Mesenteric fat pad (tissue), 1 donor: ENCODE data around the gene MAP3K8. TPM values are rescaled to one million over a fixed set of nuclear protein-coding genes. Genes with fewer than 3 reads are reported as not detected.
"Not testable (repeated sequence)": the region's sequence is repeated elsewhere in the genome, so short reads cannot be mapped to it uniquely, and the experiment has no call there.

Experiments used
- DNase-seq: peaks from one replicate; pipeline ENCODE4 v3.0.0-alpha.2; 2020; ENCODE audit warnings: low spot score
- total RNA-seq: library from RNA; stranded (reverse); fragmentation: NEBNext Ultra II Directional; extraction: Animal tissue kit (Norgen Biotek cat#: 25700); gene quantifications from one replicate; pipeline ENCODE4 v1.2.1, GENCODE V29; 2021
- donor health status: DM: yes; HTN: yes; CAD: no.

Gene MAP3K8
- total RNA-seq, 1 donor from 2014 or later = 99.7 TPM

DNA sequence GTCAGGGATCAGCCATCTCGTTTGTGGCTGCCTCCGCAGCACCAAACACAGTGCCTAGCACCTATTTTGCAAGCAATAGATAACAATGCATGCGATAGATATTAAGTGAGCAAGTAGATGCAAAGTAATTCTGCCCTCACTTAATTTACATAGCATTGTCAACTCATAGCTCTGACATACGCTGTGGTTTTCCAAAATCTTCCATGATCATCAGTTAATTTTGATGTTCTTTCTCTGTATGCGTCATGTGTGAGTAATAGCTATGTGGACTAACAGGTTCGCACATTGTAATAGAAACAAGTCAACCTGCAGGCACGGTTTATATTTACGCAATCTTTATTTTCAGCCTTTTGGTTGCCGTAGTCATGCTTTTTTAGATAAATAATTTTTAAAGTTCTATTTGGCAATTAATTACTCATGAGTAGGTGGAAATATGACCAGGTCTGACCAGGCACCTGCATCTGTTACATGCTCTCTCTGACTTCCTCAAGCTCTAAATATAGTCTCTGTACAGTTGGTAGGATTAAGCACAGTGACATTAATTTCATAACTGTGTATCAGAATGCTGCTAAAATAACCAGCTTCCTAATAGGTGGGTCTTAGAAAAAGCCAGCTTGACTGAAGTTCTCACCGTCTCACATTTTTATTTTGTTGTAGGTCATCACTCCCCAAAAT, 13.3 kb downstream of the MAP3K8 start:
- no peak for DNase-seq

DNA sequence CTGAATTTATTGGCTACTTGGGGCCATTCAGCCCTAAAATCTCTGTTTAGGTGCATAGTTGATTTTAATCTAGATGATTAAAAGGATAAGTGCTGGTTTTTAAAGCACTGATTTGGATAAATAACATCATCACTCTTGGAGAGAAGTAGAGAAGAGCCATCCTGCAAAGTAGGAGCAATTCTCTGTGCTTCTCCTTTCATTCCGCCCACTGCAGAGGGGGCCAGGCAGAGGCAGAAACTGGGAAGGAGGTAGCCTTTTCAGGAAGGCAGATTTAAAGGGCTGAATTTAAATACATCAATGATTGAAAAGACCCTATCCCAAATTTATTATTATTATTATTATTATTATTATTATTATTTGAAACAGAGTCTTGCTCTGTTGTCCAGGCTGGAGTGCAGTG, 14.1 kb downstream of the MAP3K8 start:
- no peak for DNase-seq

DNA sequence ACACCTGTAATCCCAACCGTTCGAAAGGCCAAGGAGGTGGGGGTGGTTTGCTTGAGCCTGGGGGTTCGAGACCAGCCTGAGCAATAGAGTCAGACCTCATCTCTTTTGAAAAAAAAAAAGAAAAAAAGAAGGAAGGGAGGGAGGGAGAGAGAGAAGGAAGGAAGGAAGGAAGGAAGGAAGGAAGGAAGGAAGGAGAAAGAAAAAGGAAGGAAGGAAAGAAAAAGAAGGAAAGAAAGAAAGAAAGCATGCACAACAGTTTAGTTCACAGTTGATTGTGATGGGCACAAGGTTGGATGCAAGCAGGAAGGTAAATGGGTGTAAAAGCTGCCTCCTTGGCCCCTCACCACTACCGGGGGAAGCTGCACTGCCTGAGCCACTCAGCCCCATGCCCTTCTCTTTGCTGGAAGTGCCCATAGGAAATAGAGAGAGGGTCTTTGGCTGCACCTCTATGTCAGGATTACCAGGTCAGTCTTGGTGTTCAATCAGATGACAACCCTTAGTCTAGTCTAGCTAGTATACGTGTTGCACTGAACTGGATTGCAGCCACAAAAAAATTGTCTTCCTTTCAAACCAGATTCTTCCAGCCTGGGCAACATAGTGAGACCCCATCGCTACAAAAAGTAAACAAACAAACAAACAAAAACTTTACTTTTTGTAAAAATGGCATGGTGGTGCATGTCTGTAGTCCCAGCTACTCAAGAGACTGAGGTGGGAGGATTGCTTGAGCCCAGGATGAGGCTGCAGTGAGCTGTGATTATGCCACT, 20.0 kb downstream of the MAP3K8 start:
- no peak for DNase-seq

DNA sequence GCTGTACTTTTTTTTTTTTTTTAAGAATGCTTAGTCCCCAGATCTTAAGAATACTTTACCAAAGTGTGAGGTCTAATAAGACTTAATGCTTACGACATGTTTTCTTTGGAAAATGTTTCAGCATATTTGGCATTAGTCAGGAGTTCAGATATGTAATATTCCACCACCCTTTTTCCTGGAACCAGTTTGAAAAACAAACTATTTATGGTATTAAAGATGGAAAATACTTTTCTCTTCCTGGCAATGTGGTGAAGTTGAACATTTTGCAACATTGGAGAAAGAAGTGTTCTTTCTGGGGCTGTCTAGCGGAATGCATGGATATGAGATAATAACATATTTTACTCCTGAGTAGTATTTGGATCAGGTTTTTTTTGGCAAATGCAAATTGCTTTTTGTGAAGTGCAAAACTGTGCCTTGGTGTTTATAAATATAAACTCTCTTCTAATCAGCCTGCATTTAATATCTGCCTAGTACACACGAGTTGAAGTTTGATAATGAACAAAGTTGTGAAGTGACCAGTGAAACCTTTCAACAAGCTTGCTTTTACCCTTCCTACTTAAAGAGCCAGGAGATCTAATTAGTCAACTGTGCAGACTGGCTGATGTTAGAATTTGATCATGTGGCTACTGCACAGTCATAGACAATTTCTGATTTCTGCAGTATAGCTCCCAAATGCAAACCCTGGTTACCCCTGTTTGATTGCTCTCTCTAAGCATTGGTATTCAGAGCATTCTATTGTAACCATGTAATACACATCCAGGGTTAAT, 20.9 kb downstream of the MAP3K8 start:
- DNase-seq = no peak

DNA sequence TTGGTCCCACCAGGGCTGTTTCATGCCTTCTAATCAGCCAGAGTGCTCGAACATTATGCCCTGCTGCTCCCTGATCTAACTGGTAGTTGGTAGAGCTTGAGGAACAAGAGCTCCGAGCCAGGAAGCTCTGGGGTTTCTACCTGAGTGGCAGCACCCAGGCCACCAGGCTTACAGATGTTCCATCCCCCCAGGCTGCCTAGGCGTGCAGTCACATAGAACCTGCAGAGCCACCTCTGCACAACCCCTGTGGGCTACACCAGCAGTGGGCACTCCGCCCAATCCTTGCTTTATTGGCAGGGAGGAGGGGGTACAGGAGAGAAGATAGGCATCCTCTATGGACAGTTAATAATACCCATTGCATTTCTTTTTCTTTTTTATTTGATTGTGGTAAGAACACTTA, 21.8 kb downstream of the MAP3K8 start:
- no peak for DNase-seq

DNA sequence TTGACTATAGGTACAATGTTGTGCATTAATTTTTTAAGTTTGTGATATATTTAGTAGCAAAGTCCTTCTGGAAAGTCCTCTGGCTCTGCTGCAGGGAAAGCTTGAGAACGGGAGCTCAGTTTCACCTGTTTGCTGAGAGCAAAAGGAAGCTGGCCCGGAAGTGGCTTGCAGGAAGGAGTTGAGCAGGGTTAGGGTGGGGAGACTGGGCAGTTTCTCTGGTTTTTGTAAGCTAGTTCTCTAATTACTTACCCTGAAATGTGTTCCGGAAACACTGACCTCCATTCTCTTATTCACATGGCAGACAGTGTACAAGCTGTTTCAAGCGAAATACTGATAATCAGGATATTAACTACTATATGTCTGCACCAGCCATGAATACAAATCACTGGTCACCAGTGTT, 22.3 kb downstream of the MAP3K8 start:
- no peak for DNase-seq

DNA sequence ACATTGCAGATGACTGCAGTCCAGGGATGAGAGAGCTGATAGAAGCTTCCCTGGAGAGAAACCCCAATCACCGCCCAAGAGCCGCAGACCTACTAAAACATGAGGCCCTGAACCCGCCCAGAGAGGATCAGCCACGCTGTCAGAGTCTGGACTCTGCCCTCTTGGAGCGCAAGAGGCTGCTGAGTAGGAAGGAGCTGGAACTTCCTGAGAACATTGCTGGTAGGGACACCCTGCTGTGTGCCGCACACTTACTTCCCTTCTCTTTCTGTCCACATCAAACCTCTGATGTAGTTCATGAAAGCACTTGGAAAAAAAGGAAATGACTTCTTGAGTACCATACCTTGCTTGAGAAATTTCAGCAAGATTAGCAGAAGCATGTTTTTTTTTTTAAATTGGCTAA, 25.3 kb downstream of the MAP3K8 start:
- no peak for DNase-seq

DNA sequence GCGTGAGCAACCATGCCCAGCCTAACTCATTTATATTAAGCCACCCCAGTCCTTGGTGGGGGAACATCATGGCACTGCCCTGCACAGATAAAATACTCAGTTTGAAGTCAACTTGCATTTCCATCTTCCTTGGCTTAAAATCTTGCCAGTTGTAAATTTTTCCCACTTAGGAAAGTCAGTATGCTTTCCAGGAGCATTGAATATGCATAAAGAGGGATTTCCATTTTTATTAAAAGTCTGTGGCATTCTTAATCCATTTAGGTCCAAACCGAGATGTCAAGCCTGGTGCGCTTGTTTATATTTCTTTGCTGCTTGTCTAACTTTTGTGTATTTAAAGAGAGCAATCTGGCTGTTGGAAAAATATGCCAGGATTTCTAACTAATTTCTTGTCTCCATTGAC, 26.1 kb downstream of the MAP3K8 start:
- DNase-seq = no peak

DNA sequence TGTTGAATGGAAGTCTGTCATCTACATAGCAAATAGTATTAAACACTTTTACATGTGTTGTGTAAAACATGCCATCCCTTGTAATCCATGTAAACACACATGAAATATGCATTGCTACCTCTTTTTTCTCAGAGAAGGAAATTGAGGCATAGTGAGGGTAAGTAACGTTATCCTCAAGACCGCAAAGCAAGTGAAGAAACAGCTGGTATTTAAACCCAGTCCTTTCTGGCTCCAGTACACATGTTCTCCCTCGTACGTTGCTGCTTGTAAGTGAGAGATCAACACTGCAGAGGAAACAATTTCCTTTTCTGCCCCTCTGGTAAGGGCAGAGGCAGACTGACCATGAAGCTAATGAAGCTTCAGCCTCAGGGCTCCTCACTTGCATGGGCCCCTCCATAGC, 28.5 kb downstream of the MAP3K8 start:
- no peak for DNase-seq

DNA sequence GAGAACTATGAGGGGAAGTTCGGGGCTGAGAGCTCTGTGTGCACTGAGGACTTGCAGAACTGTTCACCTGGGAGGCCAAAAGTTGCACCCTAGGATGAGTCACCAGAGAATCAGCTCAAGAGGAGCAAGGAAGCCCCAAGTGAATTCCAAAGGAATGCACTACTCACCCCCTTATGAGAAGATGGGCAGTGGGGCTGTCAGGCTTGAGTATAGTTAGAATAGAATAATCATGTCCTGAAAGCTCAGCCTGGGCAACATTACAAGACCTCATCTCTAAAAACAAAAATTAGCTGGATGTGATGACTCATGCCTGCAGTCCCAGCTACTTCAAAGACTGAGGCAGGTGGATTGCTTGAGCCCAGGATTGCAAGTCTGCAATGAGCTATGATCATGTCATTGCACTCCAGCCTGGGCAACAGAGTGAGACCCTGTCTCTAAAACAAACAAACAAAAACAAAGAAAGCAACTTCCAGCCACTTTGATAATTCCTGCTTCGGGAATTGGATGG, 30.0 kb downstream of the MAP3K8 start:
- DNase-seq = no peak

DNA sequence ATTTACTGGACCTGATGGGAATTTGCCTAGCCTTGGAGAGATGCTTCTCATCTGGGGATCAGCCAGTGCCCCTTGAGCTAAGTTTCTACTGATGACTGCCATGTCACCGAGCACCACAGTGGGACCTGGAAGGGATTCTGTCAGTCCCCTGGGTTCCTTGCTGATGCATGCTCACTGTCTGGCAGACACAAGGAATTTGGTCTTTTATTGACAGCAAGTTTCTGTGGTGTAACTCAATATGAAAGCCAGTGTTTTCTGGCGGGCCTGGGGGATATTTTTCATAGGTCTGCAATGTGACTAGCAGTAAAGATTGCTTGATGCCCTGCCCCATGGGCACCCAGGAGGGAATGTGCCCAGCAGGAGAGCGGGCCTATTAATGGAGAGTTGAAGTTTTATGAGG, 30.7 kb downstream of the MAP3K8 start:
- no peak for DNase-seq

DNA sequence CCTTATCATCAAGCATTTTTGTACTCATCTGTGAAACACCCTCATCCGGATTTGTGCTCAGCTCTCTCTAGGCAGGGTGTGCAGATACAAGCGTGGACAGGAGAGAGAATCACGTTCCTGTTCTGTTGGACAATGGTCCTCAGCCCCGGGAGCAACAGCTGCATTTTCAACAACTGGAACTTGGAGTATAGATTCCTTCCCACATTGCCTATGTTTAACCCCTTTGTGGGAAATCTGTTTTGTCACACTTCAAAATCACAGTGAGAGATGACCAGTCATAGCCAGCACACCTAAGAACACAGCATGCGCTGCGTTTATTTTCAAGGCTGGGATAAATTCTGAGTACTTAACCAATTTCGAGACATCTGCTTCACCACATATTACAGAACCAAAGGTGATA, 32.5 kb downstream of the MAP3K8 start:
- DNase-seq = no peak

DNA sequence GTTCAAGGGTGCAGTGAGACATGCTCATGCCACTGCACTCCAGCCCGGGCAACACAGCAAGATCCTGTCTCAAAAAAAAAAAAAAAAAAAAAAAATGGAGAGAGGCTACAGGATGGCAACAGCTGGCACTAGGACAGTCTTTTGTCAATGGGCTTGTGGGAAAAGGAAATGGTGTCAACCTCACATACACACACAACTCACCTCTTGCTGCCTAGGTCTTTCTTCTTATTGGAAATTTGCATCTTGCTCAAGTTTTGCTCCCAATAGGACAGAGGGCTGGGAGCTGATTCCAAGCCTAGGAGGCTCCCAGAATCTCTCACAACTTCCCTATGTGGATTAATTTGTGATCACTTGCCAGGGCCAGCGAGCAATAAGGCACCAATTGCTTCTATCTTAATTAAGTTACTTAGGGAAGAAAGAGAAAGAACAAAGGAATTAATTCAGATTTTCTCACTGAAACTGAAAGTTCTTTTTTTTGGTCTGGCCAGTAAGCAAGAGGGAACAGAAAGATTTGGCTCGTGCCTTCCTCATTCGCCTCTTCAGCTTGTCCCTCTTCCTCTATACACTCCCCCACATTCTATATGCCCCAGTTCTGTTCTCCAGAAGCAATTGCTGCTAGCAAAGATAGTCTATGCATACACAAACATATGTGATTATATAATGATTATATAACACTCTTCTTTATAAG, 33.8 kb downstream of the MAP3K8 start:
- no peak for DNase-seq

DNA sequence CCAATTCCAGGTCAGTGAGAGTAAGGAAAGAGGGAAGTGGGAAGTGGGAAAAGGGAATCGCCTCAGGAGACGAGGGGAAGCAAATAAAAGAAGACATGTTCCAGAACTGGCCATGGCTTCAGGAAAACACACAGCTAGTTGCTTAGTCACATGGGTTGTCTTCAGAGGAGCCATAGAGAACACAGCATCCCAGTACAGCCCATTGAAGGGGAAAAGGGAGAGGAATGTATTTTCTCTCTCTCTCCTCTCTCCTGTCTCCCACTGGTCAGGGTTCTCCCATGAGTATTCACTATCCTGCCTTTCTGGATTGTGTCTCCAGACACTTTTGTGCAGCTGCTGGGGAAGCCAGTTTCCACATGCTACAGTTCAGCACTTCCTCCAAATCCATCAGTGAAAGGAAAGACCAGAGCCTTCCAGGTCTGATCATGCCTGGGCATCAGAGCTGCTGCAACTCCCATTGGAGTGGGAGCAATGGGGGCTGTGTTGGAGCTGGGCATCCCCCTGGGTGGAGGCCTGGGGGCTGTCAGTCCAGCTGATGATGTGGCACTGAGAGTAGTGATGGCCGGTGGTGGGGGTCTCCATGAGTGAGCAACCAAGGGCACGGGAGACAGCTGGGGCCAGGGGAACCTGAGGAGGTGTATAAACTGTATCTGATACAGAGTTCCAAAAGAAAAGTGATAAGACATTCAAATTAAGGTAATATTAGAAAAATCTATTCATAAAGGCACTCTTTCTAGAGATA, 38.6 kb downstream of the MAP3K8 start:
- no peak for DNase-seq

DNA sequence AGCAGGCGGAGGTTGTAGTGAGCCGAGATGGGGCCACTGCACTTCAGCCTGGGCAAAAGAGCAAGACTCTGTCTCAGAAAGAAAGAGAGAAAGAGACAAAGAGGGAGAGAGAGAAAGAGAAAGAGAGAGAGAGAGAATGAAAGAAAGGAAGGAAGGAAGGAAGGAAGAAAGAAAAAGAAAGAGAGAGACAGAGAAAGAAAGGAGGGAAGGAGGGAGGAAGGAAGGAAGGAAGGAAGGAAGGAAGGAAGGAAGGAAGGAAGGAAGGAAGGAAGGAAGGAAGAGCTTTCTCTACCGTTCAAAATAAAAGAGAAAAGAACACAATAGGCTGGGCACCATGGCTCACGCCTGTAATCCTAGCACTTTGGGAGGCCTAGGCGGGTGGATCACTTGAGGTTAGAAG, 41.5 kb downstream of the MAP3K8 start:
- DNase-seq = not testable (repeated sequence)

DNA sequence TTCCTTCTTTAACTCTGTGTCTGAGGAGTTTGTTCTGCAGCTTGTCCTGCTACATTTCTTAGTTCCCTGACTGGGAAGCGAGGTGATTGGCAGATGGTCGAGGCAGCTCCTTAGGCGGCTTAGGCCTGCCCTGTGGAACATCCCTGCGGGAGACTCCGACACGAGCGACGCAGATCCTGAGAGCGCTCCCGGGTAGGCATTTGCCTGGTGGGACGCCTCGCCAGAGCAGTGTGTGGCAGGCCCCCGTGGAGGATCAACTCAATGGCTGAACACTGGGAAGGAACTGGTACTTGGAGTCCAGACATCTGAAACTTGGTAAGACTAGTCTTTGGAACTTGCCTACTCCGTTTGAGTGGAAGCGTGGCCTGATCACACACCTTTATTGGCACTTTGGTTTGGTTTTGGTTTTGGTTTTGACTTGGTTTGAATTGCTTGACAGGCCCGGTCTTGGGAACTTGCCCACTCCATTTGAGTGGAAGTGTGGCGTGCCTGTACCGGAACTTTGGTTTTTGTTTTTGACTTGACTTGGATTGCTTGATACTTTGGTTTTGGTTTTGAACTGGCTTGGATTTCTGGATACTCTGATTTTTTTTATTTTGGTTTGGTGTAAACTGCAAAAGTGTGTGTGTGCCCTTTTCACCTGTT, 42.6 kb downstream of the MAP3K8 start:
- no peak for DNase-seq

DNA sequence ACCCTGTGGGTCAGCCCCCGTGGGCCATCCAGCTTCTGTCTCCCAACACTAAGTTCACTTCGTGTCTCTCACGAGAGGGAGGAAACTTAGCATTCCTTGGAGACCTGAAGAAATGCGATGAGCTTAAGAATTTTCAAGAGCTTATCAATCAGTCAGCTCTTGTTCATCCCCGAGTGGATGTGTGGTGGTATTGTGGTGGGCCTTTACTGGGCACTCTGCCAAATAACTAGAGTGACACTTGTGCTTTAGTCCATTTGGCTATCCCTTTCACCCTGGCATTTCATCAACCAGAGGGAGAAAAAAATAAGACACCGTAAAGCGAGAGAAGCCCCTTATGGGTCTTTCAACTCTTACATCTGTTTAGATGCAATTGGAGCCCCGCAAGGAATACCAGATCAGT, 45.5 kb downstream of the MAP3K8 start:
- not testable (repeated sequence) for DNase-seq

DNA sequence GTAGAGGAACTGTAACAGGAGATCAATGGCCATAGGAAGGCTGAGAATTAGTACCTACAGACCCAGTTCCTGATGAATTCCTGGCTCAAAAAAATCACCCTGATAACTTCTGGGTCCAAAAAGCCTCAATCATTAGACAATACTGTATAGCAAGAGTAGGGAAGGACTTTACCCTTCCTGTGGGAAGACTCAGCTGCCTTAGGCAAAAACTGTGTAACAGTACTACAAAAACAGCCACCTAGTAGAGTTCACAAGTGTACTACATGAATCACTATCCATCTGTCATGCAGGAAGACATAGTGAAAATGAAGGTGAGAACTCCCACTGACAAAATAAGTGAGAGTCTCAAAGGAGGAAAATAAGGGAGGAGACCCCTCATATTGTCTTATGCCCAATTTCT, 47.6 kb downstream of the MAP3K8 start:
- DNase-seq = no peak

DNA sequence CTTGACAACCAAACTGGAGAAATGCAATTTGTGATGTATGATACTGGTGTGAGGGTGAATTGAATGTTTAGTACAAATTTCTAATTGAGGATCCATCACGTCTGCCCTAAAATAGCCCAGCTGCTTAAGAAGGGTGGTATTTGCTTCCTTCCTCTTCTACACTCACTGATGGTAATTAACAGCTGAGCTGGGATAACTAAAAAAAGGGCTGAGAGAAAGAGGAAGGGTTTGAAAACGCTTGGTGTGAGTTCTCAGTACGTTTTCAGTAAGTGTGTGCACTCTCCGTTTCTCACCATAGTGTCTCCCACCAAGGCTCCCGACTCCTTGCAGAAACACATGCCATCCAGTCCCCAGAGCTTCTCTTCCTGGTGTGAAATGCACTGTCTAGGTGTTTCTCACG, 54.3 kb downstream of the MAP3K8 start:
- no peak for DNase-seq

DNA sequence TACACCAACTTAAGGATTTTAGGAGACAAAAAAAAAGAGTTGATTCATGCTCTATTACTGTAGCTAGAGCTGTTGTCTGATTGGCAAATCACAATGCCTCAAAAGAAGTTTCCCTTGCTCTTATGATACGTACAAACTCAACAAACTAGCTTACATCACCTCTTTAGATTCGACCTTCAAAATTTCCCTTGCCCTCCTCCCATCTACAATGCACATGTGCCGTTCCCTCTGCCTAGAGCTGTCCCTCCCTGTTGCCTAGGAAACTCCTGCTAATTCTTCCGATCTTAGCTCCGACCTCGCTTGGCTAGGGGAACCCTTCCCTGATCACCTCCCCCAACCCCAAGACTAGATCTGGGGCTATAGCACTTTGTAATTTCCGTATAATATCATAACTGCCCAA, 55.4 kb downstream of the MAP3K8 start:
- DNase-seq = no peak
